Epithelial cell of esophagus (primary cell): Measurements from ENCODE around the gene BTG2.
A peak's percentile ranks its signal among the peaks of the same experiment; 100 is the strongest.

Source experiments
- DNase-seq: peaks from one replicate; pipeline ENCODE4 v3.0.0; 2010; ENCODE audit warnings: low read depth
- H3K4me3 ChIP-seq: 2 replicates; pipeline ENCODE4 v1.5.1; 2011; ENCODE audit warnings: mild to moderate bottlenecking, low read length, control low read depth
- TF ChIP-seq, protein P1 (sequence below): IDR thresholded peaks from 2 replicates; pipeline ENCODE4 v1.5.1; 2011; ENCODE audit warnings: low read depth, mild to moderate bottlenecking, low read length, control low read depth, inconsistent platforms; ENCODE audit not compliant: insufficient read depth; ENCODE audit errors: missing control alignments

BTG2 gene

DNA sequence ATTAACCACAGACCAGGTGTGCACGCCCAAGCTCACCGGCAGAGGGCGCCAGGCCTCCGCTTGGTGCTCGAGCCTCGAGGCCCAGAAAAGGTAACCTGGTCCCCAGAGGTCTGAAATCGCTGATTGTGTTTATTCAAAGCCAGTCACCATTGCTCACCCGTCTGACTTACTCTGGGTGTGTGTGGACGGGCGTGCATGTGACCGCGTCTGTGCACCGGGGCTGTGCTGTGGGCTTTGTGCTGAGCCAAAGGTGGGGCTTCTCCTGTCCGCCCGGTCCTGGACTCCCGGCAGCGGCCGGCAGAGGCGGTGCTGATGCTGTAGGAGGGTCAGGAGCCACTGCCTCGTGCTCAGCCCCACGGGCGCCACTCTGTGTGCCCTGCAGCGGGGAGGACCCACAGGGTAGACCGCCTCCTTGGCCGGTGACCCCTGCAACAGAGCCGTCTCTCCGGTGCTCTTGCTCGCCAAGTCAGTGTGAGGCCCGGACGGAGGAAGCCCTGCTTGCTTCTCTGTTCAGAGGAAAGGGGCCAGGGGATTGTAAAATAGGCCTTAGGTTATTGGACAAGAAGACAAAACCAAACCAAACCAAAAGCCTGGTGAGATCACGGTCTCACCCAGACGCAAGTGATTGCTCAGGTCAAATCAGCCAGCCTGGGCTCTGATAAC is 32.0 kb upstream of the BTG2 start:
- DNase-seq, result peak; percentile 98
- no peak overlapping the region for H3K4me3 ChIP-seq
- TF ChIP-seq, protein P1, sequence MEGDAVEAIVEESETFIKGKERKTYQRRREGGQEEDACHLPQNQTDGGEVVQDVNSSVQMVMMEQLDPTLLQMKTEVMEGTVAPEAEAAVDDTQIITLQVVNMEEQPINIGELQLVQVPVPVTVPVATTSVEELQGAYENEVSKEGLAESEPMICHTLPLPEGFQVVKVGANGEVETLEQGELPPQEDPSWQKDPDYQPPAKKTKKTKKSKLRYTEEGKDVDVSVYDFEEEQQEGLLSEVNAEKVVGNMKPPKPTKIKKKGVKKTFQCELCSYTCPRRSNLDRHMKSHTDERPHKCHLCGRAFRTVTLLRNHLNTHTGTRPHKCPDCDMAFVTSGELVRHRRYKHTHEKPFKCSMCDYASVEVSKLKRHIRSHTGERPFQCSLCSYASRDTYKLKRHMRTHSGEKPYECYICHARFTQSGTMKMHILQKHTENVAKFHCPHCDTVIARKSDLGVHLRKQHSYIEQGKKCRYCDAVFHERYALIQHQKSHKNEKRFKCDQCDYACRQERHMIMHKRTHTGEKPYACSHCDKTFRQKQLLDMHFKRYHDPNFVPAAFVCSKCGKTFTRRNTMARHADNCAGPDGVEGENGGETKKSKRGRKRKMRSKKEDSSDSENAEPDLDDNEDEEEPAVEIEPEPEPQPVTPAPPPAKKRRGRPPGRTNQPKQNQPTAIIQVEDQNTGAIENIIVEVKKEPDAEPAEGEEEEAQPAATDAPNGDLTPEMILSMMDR, result peak; percentile 94

DNA sequence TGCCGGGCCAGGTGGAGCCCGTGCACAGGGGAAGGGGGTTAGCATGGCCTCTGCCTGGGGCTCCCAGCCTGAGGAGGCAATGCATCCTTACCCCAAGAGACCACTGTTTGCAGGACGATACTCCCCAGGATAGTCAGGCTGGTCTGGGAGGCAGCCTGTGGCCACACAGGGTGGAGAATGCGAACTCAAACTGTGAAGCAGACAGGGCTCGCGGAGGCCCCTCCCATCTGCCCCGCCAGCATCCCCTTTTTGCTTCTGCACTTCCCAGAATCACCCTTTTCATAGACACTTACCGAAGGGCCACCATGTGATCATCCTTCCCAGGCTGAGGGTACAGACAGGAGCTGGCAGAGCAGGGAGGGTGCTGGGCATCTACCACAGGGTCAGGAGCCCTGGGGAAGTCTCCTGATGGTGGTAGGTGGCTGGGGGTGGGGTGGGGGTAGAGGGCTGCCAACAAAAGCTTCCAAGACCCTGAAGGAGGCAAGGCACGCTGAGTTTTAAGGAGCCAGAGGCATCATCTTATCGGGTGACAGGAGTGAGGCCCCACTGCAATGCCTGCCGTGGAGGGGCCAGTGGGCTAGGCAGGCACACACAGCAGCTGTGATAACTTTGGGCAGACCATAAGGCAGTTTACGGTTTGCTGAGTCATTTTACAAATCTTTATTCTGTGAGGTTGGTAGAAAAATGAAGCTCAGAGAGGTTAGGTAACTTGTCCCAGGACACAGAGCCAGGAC is 31.3 kb upstream of the BTG2 start:
- TF ChIP-seq, protein P1, result no peak
- no peak for DNase-seq
- H3K4me3 ChIP-seq, result no peak overlapping the region

DNA sequence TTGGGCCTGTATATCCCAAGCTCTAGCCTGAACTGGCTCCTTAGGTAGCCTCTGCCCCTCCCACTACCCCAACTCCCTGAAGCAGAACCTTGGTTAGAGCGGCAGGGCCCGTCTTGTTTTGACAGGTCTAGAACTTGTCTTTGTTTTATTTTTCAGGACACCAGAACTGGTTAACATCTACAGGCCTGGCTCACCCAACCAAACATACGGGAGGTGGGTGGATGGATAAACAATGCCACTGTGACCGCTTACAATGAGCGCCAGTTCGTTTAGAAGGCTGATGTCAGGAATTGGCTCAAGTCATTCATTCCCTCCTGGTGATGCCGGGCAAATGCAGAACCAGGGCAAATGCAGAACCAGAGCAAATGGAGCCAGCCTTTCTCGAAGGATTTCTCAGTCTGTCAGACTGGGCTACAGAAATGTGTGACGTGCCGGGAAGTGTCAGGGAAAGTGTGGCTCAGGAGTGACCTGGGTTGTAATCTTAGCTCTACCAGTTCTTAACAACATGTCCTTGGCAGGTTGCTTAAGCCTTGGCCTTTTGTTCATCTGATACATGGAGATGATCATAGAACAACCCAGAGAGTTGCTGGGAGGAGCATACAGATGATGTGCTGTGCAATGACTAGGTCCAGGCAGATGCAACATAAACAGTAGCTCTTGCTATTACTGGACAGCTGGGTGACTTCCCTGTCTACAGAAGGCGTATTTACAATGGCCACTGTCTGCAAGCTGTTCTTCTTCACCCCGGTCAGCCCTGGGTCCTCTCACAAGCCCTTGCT is 30.5 kb upstream of the BTG2 start:
- H3K4me3 ChIP-seq, result no peak overlapping the region

DNA sequence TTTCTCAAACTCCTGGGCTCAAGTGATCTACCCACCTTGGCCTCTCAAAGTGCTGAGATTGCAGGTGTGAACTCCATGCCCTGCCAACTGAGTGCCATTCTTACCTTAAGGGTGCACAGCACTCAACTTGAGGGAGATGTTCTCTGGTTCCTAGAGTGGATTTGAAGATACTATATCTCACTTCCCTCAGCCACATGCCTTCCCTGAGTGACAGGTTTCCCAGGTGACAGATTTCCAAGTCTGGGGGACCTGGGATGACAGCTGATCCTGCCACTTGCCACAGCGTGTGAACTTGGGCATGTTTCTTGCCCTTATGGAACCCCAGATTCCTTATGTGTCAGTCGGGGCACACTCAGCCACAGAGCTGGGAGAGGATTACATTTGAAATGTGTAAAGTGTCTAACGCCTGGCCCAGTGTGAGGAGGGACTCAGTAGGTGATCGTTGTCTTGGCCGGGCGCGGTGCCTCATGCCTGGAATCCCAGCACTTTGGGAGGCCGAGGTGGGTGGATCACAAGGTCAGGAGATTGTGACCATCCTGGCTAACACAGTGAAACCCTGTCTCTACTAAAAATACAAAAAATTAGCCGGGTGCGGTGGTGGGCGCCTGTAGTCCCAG is 29.6 kb upstream of the BTG2 start:
- H3K4me3 ChIP-seq, result no peak overlapping the region
- no peak for DNase-seq
- TF ChIP-seq, protein P1, result no peak

More for the DNA sequence above, 30.5 kb upstream of the BTG2 start:
- TF ChIP-seq, protein P1, result no peak
- peak; percentile 96 for DNase-seq

DNA sequence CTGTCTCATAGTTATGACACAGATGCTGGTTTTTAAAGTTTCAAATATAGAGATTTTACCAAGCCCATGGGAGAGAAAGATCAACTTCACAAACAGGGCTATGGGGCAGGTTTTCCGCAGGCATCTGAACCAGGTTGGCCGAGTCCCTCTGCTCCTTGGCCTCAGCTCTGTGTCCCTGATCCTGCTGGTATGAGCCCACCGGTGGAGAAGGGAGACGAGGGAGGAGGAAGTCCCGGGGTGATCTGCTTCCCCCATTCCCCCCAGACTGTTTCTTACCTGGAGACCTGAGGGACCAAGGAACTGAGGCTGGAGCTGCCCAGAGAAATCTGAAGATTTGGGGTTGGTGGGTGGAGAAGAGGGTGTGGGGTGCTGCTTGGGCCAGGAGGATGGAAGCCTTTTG is 28.9 kb upstream of the BTG2 start:
- TF ChIP-seq, protein P1, result no peak
- DNase-seq, result no peak
- no peak overlapping the region for H3K4me3 ChIP-seq

DNA sequence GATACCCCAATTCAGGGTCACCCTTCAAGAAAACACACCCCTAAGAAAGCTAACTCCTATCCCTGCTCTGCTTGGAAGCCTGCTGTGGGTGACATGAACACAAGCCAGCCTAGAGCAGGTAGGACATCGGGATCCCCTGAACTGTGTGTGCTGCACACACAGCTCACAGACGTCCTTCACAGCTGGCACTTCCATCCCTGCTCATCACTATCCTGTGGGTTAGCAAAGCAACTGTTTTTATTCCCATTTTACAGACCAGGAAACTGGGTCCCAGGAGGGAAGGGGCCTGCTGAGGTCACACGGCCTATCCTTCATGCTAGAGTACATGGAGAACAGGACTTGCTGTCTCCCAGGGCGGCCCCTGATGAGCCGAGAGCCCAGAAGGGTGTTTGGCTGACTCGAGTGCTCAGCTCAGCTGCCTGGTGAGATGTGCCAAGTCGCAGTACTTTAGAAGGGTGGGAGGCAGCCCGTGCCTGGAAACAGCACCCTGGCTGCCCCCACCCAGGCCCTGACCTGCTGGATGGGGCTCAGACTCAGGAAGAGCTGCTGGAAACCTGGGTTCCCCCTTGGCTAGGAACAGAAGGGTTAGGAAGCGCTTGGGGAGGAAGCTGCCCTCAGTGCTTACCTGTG is 28.3 kb upstream of the BTG2 start:
- TF ChIP-seq, protein P1, result no peak
- no peak overlapping the region for H3K4me3 ChIP-seq
- DNase-seq, result no peak
